Neural cell (in vitro differentiated cells): ENCODE data around the gene MYCBPAP.

Experiments
- EP300 ChIP-seq: fragments of 450-650 bp; conservative IDR thresholded peaks from 2 replicates; pipeline ENCODE4 v1.6.1; 2014; ENCODE audit warnings: antibody characterized with exemption, mild to moderate bottlenecking, moderate library complexity; ENCODE audit not compliant: poor library complexity, severe bottlenecking
- POLR2AphosphoS5 ChIP-seq: IDR thresholded peaks from 2 replicates; pipeline ENCODE4 v1.6.1; 2012
- RAD21 ChIP-seq: fragments of 450-650 bp; conservative IDR thresholded peaks from 2 replicates; pipeline ENCODE4 v1.6.1; 2014; ENCODE audit warnings: antibody characterized with exemption, mild to moderate bottlenecking, moderate library complexity
- REST ChIP-seq: IDR thresholded peaks from 2 replicates; pipeline ENCODE4 v1.6.1; 2012; ENCODE audit warnings: borderline replicate concordance
- TF ChIP-seq, protein P1 (sequence below): fragments of 450-650 bp; IDR thresholded peaks from 2 replicates; pipeline ENCODE4 v1.5.1; 2014; ENCODE audit warnings: antibody characterized with exemption, mild to moderate bottlenecking, moderate library complexity; ENCODE audit not compliant: poor library complexity, severe bottlenecking

DNA sequence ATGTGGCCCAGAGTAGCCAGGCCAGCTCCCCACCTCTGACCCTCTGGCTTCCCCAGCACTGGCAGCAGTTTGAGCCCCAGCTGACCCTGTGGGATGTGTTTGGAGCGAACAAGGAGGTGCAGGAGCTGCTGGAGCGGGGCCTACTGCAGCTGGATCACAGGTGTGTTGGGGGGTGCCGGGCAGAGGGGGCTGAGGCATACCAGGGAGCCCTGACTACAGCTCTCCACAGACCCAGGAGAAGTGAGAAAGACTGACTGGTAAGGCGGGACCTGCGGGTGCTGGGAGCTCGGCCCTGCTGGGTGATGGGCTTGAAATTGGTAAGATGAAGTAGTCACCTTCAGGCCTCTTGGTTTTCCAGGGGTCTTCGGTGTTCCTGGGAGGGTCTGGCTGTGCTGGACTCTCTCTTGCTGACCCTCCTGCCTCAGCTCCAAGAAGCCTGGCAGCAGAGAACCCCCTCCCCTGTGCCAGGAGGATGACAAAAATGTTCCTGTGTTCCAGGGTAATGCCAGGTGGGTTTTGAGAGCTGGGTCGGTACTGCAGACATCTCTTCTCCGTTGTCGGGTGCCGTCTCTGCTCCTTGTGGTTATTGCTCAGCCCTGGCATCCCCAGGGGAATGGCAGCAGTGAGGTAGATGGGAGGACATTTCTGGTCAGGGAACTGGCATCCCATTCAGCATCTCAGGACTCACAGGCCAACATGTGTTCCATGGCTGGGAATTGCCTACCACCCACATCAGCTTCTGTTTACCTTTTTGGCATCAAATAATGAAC, 23.7 kb upstream of the MYCBPAP start:
- TF ChIP-seq EP300 (no peak), REST (no peak), POLR2AphosphoS5 (no peak), RAD21 (no peak)
- TF ChIP-seq, protein P1, sequence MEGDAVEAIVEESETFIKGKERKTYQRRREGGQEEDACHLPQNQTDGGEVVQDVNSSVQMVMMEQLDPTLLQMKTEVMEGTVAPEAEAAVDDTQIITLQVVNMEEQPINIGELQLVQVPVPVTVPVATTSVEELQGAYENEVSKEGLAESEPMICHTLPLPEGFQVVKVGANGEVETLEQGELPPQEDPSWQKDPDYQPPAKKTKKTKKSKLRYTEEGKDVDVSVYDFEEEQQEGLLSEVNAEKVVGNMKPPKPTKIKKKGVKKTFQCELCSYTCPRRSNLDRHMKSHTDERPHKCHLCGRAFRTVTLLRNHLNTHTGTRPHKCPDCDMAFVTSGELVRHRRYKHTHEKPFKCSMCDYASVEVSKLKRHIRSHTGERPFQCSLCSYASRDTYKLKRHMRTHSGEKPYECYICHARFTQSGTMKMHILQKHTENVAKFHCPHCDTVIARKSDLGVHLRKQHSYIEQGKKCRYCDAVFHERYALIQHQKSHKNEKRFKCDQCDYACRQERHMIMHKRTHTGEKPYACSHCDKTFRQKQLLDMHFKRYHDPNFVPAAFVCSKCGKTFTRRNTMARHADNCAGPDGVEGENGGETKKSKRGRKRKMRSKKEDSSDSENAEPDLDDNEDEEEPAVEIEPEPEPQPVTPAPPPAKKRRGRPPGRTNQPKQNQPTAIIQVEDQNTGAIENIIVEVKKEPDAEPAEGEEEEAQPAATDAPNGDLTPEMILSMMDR = no peak
